SIG-M5 treated with dmso at 0.1 percent for 504 hours (cell line): ENCODE data around the gene SCAF8.
A peak's percentile ranks its signal among the peaks of the same experiment; 100 is the strongest.
"Not testable (repeated sequence)": the region's sequence is repeated elsewhere in the genome, so short reads cannot be mapped to it uniquely, and the experiment has no call there.

Experiments used
- DNase-seq: peaks from one replicate; lab custom pipeline; 2025; ENCODE audit not compliant: unreplicated experiment; lab: John Stamatoyannopoulos, UW

The SCAF8 gene

GRCh38 chr6:154733183-154733625 lies at the start of gene SCAF8:
Gene SCAF8, plus strand, starts transcription at chr6:154733416. Its CDS starts 485 bp downstream, at chr6:154733901.
- DNase-seq, result peak; percentile 67

GRCh38 chr6:154683756-154684523 lies 49.3 kb upstream of the SCAF8 start:
- DNase-seq, result peak; percentile 76

GRCh38 chr6:154686162-154686561 lies 47.1 kb upstream of the SCAF8 start:
- no peak for DNase-seq

GRCh38 chr6:154689493-154690255 lies 43.5 kb upstream of the SCAF8 start:
- DNase-seq, result no peak

GRCh38 chr6:154690857-154691256 lies 42.4 kb upstream of the SCAF8 start:
- no peak for DNase-seq

DNA sequence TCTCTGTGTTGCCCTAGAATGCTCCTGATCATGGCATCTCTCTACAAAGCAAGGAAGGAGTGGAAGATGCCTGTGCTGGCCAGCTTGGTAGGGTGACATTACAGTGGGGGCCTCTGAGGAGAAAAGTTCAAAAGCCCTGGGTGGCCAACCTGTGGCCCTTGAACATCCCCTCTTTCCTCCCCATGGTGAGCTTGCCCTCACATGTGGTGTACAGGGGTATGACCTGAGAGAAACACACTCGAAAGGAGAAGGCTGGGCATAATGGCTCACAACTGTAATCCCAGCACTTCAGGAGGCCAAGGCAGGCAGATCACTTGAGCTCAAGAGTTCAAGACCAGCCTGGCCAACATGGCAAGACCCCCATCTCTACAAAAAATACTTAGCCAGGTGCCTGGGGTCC lies 36.6 kb upstream of the SCAF8 start:
- DNase-seq, result no peak

GRCh38 chr6:154703124-154703523 lies 30.1 kb upstream of the SCAF8 start:
- no peak for DNase-seq

- DNase-seq, result no peak
Observed at GRCh38 chr6:154705471-154706113, 27.6 kb upstream of the SCAF8 start.

DNA sequence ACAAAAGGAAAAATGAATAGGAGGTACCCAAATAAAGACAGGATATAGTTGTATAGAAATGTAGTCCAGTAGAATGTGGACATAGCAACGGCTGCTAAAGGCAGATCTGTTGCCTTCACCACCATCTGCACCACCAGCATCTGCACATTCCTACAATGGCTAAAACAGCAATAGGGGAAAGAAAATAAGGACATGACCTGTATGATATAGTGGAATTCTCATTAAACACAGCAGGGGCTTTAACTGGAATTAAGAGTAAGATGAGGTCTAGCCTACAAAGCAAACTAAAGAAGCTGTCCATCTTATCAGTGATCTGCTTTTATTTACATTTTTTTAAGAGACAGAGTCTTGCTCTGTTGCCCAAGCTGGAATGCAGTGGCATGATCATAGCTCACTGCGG lies 26.8 kb upstream of the SCAF8 start:
- DNase-seq, result no peak

- no peak for DNase-seq
Observed at GRCh38 chr6:154709621-154710020, 23.6 kb upstream of the SCAF8 start.

- DNase-seq, result no peak
Observed at GRCh38 chr6:154710689-154711088, 22.5 kb upstream of the SCAF8 start.

DNA sequence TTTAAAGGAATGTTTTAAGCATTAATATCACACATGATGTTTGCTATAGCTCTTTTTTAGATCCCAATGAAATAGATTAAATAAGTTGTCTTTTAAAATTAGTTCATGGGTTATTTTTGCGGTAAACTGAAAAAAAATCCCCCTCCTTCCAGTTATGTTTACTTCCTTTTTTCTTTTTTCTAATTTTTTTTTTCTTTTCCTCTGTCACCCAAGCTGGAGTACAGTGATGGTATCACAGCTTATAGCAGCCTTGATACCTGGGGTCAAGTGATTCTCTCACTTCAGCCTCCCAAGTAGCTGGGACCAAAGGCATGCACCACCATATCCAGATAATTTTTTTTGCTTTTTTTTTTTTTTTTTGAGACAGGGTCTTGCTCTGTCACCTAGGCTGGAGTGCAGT lies 17.8 kb upstream of the SCAF8 start:
- no peak for DNase-seq

GRCh38 chr6:154716350-154716749 lies 16.9 kb upstream of the SCAF8 start:
- DNase-seq, result not testable (repeated sequence)

DNA sequence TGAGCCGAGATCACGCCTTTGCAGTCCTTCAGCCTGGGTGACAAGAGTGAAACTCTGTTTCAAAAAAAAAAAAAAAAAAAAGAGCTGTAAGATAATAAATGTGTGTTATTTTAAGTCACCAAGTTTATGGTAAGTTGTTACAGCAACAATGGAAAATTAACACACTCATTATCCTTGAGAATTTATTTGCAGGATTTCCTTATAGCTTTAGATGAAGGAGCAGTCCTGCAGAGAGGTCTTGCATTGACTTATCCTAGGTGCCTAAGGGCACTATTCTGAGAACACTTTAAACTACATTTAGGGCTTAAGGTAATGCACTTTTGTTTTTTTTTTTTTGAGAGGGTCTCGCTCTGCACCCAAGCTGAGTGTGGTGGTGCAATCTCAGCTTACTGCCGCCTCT lies 13.8 kb upstream of the SCAF8 start:
- no peak for DNase-seq

DNA sequence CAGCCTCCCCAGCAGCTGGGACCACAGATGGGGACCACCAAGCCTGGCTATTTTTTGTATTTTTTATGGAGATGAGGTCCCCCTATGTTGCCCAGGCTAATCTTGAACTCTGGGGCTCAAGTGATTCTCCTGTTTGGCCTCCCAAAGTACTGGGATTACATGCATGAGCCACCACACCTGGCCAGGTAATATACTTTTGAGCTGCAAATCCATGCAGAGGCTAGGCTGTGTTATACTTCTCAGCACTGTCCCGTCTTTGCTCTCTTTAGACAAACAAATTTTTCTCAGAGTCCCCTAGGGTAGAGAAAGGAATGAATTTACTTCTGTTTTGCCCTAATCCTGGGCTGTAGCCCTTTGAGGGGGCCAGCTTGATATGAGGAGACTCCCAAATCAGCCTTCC lies 13.4 kb upstream of the SCAF8 start:
- DNase-seq, result no peak

DNA sequence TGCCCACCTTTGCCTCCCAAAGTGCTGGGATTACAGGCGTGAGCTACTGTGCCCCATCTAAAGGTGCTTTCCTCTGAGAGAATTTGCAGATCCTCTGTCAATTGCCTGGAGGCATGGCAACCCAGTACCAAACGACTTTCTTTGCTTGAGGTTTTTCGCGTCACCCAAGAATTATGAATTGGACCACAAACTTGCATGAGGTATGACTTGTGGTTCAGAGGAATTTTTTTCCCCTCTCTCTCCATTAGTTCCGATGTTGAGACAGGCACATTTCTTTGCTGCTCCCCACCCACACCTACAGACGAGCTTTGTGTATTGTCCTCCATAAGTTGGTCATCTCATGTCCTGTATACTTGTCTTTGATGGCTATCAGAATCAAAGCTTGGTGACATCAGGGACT lies 11.8 kb upstream of the SCAF8 start:
- DNase-seq, result no peak

GRCh38 chr6:154726887-154727286 lies 6.3 kb upstream of the SCAF8 start:
- DNase-seq, result no peak

DNA sequence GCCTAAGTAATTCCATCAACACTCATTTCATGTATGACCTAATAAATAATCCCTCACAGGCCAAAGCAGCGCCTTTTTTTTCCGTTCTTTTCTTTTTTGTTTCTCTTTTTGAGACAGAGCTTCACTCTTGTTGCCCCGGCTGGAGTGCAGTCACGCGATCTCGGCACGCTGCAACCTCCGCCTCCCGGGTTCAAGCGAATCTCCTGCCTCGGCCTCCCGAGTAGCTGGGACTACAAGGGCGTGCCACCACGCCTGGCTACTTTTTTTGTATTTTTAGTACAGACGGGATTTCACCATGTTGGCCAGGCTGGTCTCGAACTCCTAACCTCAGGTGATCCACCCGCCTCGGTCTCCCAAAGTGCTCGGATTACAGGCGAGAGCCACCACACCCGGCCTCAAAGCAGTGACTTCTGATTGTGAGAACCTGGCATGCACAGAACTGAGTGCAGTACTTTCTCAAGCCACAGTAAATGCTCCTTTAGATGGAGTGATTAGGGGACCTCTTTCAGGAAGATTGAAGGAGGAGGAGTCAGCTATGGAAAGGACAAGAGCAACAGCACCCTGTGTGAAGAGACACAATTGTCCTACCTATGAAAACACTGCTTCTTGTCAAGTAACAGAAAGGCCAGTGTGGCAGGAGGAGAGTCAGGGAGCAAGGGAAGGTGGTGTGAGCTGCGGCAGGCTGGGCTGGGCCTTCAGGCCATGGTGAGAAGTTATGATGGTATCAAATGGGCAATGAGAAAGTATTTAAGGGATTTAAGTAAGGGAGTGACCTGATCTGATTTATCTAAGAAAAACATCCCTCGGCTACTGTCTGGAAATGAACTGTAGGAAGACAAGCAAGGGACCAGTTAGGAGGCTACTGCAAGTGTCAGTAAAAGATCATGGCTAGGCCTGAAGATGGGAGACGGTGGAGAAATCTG lies 1.7 kb upstream of the SCAF8 start:
- DNase-seq, result no peak

GRCh38 chr6:154732538-154733182 lies 556 bp upstream of the SCAF8 start:
- peak; percentile 53 for DNase-seq
